Karpas-422 (cell line): ENCODE measurements around the gene SLC5A10. TPM values are rescaled to one million over a fixed set of nuclear protein-coding genes. Genes with fewer than 3 reads are reported as not detected.
"Not testable (repeated sequence)": the region's sequence is repeated elsewhere in the genome, so short reads cannot be mapped to it uniquely, and the experiment has no call there.

ENCODE experiments used
- DNase-seq: peaks from one replicate; pipeline ENCODE4 v3.0.0-alpha.2; 2015
- H2AFZ ChIP-seq: fragments of 200-600 bp; sonication (generic); 2 replicates; pipeline ENCODE4 v1.6.1; 2014; ENCODE audit warnings: antibody characterized with exemption, low read length, mixed read lengths
- H3K27ac ChIP-seq: fragments of 200-600 bp; sonication (generic); 2 replicates; pipeline ENCODE4 v1.5.1; 2014; ENCODE audit warnings: mild to moderate bottlenecking, low read length, moderate library complexity
- H3K27me3 ChIP-seq: fragments of 200-600 bp; sonication (generic); 2 replicates; pipeline ENCODE4 v1.6.1; 2014; ENCODE audit warnings: low read length, mixed read lengths
- H3K36me3 ChIP-seq: fragments of 200-600 bp; sonication (generic); 2 replicates; pipeline ENCODE4 v1.6.1; 2014; ENCODE audit warnings: low read length, mixed read lengths; ENCODE audit not compliant: insufficient read depth
- H3K4me1 ChIP-seq: fragments of 200-600 bp; sonication (generic); 2 replicates; pipeline ENCODE4 v1.6.1; 2014; ENCODE audit warnings: mild to moderate bottlenecking, low read length, mixed read lengths
- H3K4me2 ChIP-seq: fragments of 200-600 bp; sonication (generic); 2 replicates; pipeline ENCODE4 v1.6.1; 2014; ENCODE audit warnings: low read length, low read depth, mild to moderate bottlenecking; ENCODE audit not compliant: poor library complexity, severe bottlenecking
- H3K4me3 ChIP-seq: fragments of 200-600 bp; sonication (generic); 2 replicates; pipeline ENCODE4 v1.5.1; 2014; ENCODE audit warnings: mild to moderate bottlenecking, antibody characterized with exemption, low read length, mixed read lengths
- H3K79me2 ChIP-seq: fragments of 200-600 bp; sonication (generic); 2 replicates; pipeline ENCODE4 v1.6.1; 2014; ENCODE audit warnings: mild to moderate bottlenecking, low read length, mixed read lengths
- H3K9ac ChIP-seq: fragments of 200-600 bp; sonication (generic); 2 replicates; pipeline ENCODE4 v1.6.0; 2014; ENCODE audit warnings: low read length
- H3K9me2 ChIP-seq: fragments of 200-600 bp; sonication (generic), shearing (Covaris generic); replicated peaks from 2 replicates; pipeline ENCODE4 v1.6.0; 2014; ENCODE audit warnings: mild to moderate bottlenecking, low read length, moderate library complexity; ENCODE audit not compliant: insufficient read depth
- H3K9me3 ChIP-seq: fragments of 300-700, 200-600 bp; sonication (generic); 2 replicates; pipeline ENCODE4 v1.6.1; 2014; ENCODE audit warnings: low read length, mixed read lengths
- H4K20me1 ChIP-seq: fragments of 200-600 bp; sonication (generic); 2 replicates; pipeline ENCODE4 v1.6.1; 2014; ENCODE audit warnings: mild to moderate bottlenecking, antibody characterized with exemption, low read length, low read depth; ENCODE audit not compliant: insufficient read depth
- total RNA-seq: library from RNA; depleted of rRNA; stranded (reverse); fragments of >200 nt; shearing (Covaris generic); gene quantifications from 2 replicates; pipeline ENCODE4 v1.2.3, GENCODE V29; 2014; ENCODE audit warnings: low replicate concordance

Gene SLC5A10
- total RNA-seq, 1 experiment from 2014 or later = not detected

- not testable (repeated sequence) for H4K20me1 ChIP-seq, H3K9me3 ChIP-seq, H3K36me3 ChIP-seq, H3K9ac ChIP-seq, H3K4me1 ChIP-seq, H3K79me2 ChIP-seq, H3K4me3 ChIP-seq, H2AFZ ChIP-seq, H3K27me3 ChIP-seq, DNase-seq, H3K4me2 ChIP-seq, H3K9me2 ChIP-seq
- peak overlapping the region; percentile 60; the same call in 1 of the 2 replicates for H3K27ac ChIP-seq
These were observed 89.9 kb downstream of the SLC5A10 start for GRCh38 chr17:19041871-19042270.

DNA sequence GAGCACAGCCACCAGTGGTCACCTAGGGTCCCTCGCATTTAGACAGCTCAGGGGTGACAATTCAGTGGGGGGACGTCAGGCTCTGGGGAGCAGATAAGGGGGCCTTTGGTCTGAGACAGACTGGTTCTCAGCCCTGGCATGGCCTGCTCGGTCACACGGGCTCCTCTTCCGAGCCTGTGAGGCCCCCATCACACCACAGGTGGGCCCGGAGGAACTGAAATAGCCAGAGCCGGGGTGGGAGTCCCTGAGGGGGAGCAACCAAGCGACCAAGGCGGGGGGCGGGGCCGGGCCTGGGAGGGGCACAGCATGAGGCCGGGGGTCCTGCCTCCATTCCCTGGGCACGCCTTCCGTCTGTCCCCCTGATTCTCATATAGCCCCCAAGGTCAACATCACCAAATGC is 90.4 kb downstream of the SLC5A10 start:
- H3K36me3 ChIP-seq, DNase-seq, H3K4me3 ChIP-seq, H3K4me2 ChIP-seq, H4K20me1 ChIP-seq, H2AFZ ChIP-seq, H3K4me1 ChIP-seq, H3K79me2 ChIP-seq, H3K27ac ChIP-seq, H3K9me3 ChIP-seq, H3K27me3 ChIP-seq, H3K9ac ChIP-seq, H3K9me2 ChIP-seq: not testable (repeated sequence)

DNA sequence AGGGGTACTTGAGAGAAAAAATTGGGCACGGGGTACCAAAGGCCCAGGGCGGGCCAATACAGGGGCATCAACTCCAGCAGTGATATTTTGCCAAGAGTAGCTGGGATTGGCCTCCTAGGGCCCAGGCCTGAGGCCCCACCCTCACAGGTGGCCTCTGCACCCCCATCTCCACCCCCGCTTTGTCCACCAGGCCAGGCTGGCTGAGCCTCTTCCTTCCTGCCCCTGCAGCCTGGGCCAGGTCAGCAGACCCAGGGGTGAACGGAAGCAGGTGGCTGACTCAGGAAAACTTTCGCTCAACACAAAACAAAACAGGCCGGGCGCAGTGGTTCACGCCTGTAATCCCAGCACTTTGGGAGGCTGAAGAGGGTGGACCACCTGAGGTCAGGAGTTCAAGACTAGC is 91.1 kb downstream of the SLC5A10 start:
- H3K9me3 ChIP-seq, H4K20me1 ChIP-seq, H3K36me3 ChIP-seq, H3K27me3 ChIP-seq, DNase-seq, H3K4me3 ChIP-seq, H3K79me2 ChIP-seq, H3K9ac ChIP-seq, H3K9me2 ChIP-seq, H3K4me2 ChIP-seq, H3K4me1 ChIP-seq, H3K27ac ChIP-seq, H2AFZ ChIP-seq: not testable (repeated sequence)

DNA sequence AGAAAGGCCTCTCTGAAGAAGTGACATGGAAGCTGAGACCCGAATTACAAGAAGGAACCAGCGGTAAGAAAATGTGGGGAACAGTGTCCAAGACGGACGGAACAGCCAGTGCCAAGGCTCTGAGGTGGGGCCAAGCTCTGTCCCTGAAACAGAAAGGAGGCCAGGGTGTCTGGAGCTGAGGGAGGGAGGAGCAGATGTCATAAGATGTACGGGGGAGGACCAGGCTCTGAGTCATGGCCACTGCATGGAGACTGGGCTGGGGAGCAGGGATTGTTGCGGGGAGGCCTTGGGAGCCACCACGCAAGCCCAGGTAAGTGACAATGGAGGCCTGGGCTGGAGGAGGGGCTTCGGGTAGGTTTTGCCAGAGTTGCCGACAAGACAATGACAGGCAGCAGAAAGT is 92.7 kb downstream of the SLC5A10 start:
- DNase-seq, H3K27ac ChIP-seq, H3K9me3 ChIP-seq, H3K4me2 ChIP-seq, H3K9ac ChIP-seq, H3K79me2 ChIP-seq, H3K9me2 ChIP-seq, H4K20me1 ChIP-seq, H2AFZ ChIP-seq, H3K27me3 ChIP-seq, H3K36me3 ChIP-seq, H3K4me1 ChIP-seq, H3K4me3 ChIP-seq: not testable (repeated sequence)

DNA sequence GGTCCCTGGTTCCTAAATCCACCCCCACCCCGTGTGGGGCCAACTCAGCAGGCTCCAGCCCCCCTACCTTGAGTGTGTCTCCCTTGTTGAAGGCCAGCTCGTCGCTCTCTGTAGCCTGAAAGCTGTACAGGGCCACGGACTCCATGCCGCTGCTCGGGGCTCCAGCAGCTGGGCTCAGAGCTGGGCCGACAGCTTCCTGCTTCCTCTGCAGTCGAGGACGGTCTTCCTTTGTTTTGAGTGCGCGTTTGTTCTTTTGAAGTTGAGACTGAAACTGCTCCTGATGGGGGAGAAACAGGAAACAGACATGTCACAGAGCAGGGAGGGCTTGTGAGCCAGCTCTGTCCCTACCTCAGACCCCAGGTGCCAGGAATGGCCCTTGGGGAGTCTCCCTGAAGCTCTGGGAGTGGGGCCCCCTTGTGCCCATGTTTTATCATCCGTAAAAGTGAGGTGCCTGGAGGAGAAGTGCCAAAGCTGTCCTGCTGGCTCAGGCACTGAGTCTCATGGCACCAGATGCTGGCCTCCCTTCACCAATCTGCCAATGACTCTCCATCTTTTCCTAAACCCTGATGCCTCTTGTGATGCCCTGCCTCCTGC is 94.9 kb downstream of the SLC5A10 start, which contains the start of gene GRAP:
TSS of gene GRAP (minus strand) at position 176 of the 594 bp plus-strand sequence. CDS start at position 145, 31 bp downstream.
- not testable (repeated sequence) for H3K9me3 ChIP-seq, H4K20me1 ChIP-seq, DNase-seq, H3K79me2 ChIP-seq, H3K4me2 ChIP-seq, H3K9ac ChIP-seq, H3K36me3 ChIP-seq, H3K9me2 ChIP-seq, H3K27me3 ChIP-seq, H2AFZ ChIP-seq, H3K27ac ChIP-seq, H3K4me3 ChIP-seq, H3K4me1 ChIP-seq

- H3K9me2 ChIP-seq, H3K4me1 ChIP-seq, H2AFZ ChIP-seq, H3K79me2 ChIP-seq, H3K27ac ChIP-seq, H3K9me3 ChIP-seq, H3K9ac ChIP-seq, H3K4me2 ChIP-seq, DNase-seq, H3K4me3 ChIP-seq, H3K27me3 ChIP-seq, H3K36me3 ChIP-seq, H4K20me1 ChIP-seq: not testable (repeated sequence)
These were observed 95.5 kb downstream of the SLC5A10 start for GRCh38 chr17:19047510-19047909.

- not testable (repeated sequence) for H4K20me1 ChIP-seq, DNase-seq, H3K27me3 ChIP-seq, H3K4me3 ChIP-seq, H3K27ac ChIP-seq, H3K4me2 ChIP-seq, H2AFZ ChIP-seq, H3K9me2 ChIP-seq, H3K36me3 ChIP-seq, H3K9ac ChIP-seq, H3K9me3 ChIP-seq, H3K4me1 ChIP-seq, H3K79me2 ChIP-seq
These were observed 96.9 kb downstream of the SLC5A10 start for GRCh38 chr17:19048826-19049225.

DNA sequence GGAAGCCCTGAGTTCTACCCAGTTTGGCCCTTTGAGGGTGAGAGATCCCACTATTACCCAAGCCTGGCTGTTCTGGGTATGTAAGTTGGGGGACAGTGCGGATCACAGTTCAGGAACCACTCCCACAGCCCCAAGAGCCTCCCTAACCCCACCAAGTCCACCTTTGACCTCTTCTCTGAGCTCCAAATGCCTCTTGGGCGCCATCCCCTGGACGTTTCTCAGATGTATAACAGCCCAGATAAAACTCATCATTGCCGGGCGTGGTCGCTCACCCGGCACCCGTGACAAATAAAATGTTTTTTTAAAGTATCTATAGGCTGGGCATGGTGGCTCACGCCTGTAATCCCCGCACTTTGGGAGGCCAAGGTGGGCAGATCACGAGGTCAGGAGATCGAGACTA is 103.5 kb downstream of the SLC5A10 start:
- H3K27me3 ChIP-seq, H3K9ac ChIP-seq, H3K79me2 ChIP-seq, DNase-seq, H2AFZ ChIP-seq, H3K9me2 ChIP-seq, H3K4me1 ChIP-seq, H3K27ac ChIP-seq, H4K20me1 ChIP-seq, H3K4me3 ChIP-seq, H3K4me2 ChIP-seq, H3K9me3 ChIP-seq, H3K36me3 ChIP-seq: not testable (repeated sequence)
